PFSK-1 (cell line): ENCODE results near the gene IDH3A.

Experiments
- FOXP2 ChIP-seq: optimal IDR thresholded peaks from 2 replicates; pipeline ENCODE3; 2011; ENCODE audit warnings: borderline replicate concordance, control low read depth, inconsistent platforms; ENCODE audit not compliant: insufficient read depth; ENCODE audit errors: extremely low read length, extremely low read depth
- POLR2AphosphoS5 ChIP-seq: IDR thresholded peaks from 2 replicates; pipeline ENCODE4 v1.6.1; 2012; ENCODE audit warnings: low read depth, mild to moderate bottlenecking, control low read depth, low read length, moderate library complexity
- REST ChIP-seq, 2 experiments: IDR thresholded peaks; 2 replicates each; pipeline versions ENCODE4 v1.6.1 to v1.8.0; 2011 to 2012; ENCODE audit warnings: low read depth in 2 of 2, low read length in 2 of 2, control low read depth in 1 of 2, inconsistent platforms in 1 of 2, mild to moderate bottlenecking in 1 of 2, moderate library complexity in 1 of 2; ENCODE audit not compliant: insufficient read depth in 1 of 2
- SIN3A ChIP-seq: IDR thresholded peaks from 2 replicates; pipeline ENCODE4 v1.6.1; 2012; ENCODE audit warnings: mild to moderate bottlenecking, low read length, moderate library complexity, borderline replicate concordance; ENCODE audit not compliant: insufficient read depth
- TAF1 ChIP-seq: IDR thresholded peaks from 2 replicates; pipeline ENCODE4 v1.6.1; 2012; ENCODE audit warnings: low read length, control low read depth, borderline replicate concordance; ENCODE audit not compliant: insufficient read depth

The IDH3A gene

DNA sequence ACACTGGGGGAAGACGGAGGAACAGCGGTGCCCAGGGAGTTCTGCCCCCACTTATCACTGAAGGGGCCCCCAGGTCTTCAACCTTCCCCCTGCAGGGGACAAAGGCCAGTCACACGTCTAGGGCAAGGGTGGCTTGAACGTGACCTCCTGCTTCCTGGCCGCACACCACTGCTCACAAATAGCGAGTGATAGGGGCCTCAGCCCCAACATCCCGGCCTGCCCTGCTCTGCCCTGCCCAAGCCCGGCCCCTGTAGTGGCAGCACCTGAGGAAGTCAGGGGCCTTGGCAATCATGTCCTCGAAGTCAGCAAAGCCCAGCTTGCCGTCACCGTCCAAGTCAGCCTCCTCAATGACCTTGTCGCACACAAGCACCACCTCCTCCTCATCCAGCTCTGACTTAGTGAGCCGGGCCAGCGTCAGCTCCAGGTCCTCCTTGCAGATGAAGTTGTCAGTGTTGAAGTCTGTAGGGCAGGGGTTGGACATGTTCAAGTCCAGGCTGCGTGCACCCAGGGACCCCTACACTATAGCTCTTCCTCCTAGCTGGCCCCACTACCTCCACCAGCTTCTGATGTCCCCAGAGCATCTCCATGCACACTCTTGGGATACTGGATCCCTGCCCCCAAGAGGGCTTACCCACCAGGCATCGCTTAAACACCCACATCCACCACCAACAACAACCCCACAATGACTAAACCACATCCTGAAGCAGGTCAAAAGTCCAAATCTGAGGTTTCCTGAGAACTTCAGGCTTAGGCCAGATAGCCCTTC, 43.5 kb upstream of the IDH3A start:
- TF ChIP-seq FOXP2 (no peak), SIN3A (no peak), REST (IDR thresholded peaks at IDR 0.05; ENCODE audit: insufficient read depth in 1 of 2, low read depth in 2 of 2, low read length in 2 of 2) (no peak), TAF1 (no peak), POLR2AphosphoS5 (no peak)

- TF ChIP-seq TAF1: no peak
- TF ChIP-seq POLR2AphosphoS5: no peak
- no peak for TF ChIP-seq SIN3A
- TF ChIP-seq REST (IDR thresholded peaks at IDR 0.05; ENCODE audit: insufficient read depth in 1 of 2, low read depth in 2 of 2, low read length in 2 of 2): no peak
- no peak for TF ChIP-seq FOXP2
Observed at GRCh38 chr15:78107471-78107870, 41.7 kb upstream of the IDH3A start.

GRCh38 chr15:78108300-78109084, 40.7 kb upstream of the IDH3A start:
- TF ChIP-seq FOXP2 (no peak), TAF1 (no peak), POLR2AphosphoS5 (no peak)

- TF ChIP-seq REST (IDR thresholded peaks at IDR 0.05; ENCODE audit: insufficient read depth in 1 of 2, low read depth in 2 of 2, low read length in 2 of 2) (no peak), POLR2AphosphoS5 (no peak), FOXP2 (no peak), TAF1 (no peak), SIN3A (no peak)
Observed at GRCh38 chr15:78109156-78109555, 40.0 kb upstream of the IDH3A start.

GRCh38 chr15:78110096-78110495, 39.1 kb upstream of the IDH3A start:
- TF ChIP-seq SIN3A (no peak), POLR2AphosphoS5 (no peak), FOXP2 (no peak), REST (IDR thresholded peaks at IDR 0.05; ENCODE audit: insufficient read depth in 1 of 2, low read depth in 2 of 2, low read length in 2 of 2) (no peak), TAF1 (no peak)
